Kidney epithelial cell (primary cell): ENCODE measurements around the gene MSH3. TPM values are rescaled to one million over a fixed set of nuclear protein-coding genes. Genes with fewer than 3 reads are reported as not detected.

ENCODE experiments used
- DNase-seq: peaks from one replicate; pipeline ENCODE4 v3.0.0-alpha.2; 2010; ENCODE audit warnings: low read depth
- H3K27me3 ChIP-seq: 2 replicates; pipeline ENCODE4 v1.6.0; 2011; ENCODE audit warnings: low read length; ENCODE audit not compliant: control insufficient read depth, insufficient read depth
- H3K36me3 ChIP-seq: 2 replicates; pipeline ENCODE4 v1.5.1; 2011; ENCODE audit warnings: low read length; ENCODE audit not compliant: control insufficient read depth, insufficient read depth
- H3K4me3 ChIP-seq: 2 replicates; pipeline ENCODE4 v1.5.1; 2011; ENCODE audit warnings: low read depth, mild to moderate bottlenecking, control low read depth, low read length
- total RNA-seq: library from RNA; depleted of rRNA; stranded (reverse); fragments of >200 nt; gene quantifications from 2 replicates; pipeline ENCODE4 v1.2.3, GENCODE V29; 2015
- TF ChIP-seq, protein P1 (sequence below): IDR thresholded peaks from 2 replicates; pipeline ENCODE4 v1.5.1; 2011; ENCODE audit warnings: mild to moderate bottlenecking, moderate library complexity, low read length, control low read depth, inconsistent platforms; ENCODE audit not compliant: insufficient read depth, poor library complexity, severe bottlenecking

MSH3 gene
- total RNA-seq, 1 donor from 2014 or later: 23.5 TPM

DNA sequence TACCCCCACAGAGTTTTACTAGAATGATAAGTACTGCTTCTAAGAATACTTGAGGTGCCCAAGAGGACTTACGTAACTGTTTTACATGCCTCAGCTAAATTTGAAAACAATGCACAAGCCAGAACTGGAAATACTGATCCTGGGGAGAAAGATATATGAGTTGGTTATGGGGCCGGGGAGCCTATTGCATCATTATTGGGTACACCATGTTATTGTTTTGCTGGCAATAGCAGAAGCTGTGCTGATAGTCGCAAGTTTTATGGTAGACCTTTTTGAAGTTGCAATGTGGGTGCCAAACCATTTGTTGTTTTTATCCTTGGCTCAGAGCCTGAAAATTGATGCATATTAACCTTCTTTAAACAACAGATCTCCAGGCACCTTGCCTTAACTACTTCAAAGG is 108.8 kb downstream of the MSH3 start:
- Histone ChIP-seq H3K36me3 (no peaks in the 10 kb centered on the region), H3K27me3 (no peaks in the 10 kb centered on the region), H3K4me3 (no peak overlapping the region)
- DNase-seq: no peak
- TF ChIP-seq, protein P1, sequence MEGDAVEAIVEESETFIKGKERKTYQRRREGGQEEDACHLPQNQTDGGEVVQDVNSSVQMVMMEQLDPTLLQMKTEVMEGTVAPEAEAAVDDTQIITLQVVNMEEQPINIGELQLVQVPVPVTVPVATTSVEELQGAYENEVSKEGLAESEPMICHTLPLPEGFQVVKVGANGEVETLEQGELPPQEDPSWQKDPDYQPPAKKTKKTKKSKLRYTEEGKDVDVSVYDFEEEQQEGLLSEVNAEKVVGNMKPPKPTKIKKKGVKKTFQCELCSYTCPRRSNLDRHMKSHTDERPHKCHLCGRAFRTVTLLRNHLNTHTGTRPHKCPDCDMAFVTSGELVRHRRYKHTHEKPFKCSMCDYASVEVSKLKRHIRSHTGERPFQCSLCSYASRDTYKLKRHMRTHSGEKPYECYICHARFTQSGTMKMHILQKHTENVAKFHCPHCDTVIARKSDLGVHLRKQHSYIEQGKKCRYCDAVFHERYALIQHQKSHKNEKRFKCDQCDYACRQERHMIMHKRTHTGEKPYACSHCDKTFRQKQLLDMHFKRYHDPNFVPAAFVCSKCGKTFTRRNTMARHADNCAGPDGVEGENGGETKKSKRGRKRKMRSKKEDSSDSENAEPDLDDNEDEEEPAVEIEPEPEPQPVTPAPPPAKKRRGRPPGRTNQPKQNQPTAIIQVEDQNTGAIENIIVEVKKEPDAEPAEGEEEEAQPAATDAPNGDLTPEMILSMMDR: no peak

DNA sequence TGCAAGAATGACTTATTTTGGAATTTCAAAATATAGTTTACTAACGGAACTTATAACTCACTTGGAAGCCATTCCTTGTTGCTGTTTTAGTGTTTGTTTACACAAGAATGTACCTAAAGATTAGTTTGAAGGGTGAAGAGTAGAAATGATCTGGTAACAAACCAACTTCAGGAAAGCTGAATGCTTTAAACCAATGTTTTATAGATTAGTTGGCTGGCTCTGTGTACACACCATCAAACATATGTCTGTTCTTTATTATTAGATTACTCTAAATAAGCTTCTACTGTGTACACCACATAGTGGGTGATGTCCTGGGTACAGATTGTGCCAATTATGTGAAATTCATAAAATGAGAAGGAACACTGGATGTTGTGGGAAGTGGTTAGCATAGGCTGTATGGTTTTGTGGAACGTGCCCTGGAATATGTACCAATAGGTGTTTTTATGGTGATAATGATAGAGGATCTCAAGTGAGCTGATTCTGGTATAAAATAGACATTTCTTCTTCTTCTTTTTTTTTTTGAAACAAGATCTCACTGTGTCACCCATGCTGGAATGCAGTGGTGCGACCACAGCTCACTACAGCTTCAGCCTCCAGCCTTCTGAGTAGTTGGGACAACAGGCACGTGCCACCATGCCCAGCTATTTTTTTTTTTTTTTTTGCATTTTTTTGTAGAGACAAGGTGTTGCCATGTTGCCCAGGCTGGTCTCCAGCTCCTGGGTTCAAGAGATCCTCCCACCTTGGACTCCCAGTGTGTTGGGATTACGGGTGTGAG is 109.6 kb downstream of the MSH3 start:
- Histone ChIP-seq H3K36me3 (no peaks in the 10 kb centered on the region), H3K4me3 (no peak overlapping the region), H3K27me3 (no peaks in the 10 kb centered on the region)
- TF ChIP-seq, protein P1: no peak
- no peak for DNase-seq

- no peaks in the 10 kb centered on the region for H3K27me3 ChIP-seq
- H3K36me3 ChIP-seq: no peaks in the 10 kb centered on the region
- H3K4me3 ChIP-seq: no peak overlapping the region
- TF ChIP-seq, protein P1: no peak
- no peak for DNase-seq
Measured at GRCh38 chr5:80764786-80765185, 110.3 kb downstream of the MSH3 start.

- no peak overlapping the region for H3K4me3 ChIP-seq
- DNase-seq: no peak
- no peaks in the 10 kb centered on the region for H3K27me3 ChIP-seq
- TF ChIP-seq, protein P1: no peak
- H3K36me3 ChIP-seq: no peaks in the 10 kb centered on the region
Measured at GRCh38 chr5:80777347-80778287, 123.2 kb downstream of the MSH3 start.

GRCh38 chr5:80780024-80780423 is 125.6 kb downstream of the MSH3 start:
- Histone ChIP-seq H3K36me3 (no peaks in the 10 kb centered on the region), H3K4me3 (no peak overlapping the region), H3K27me3 (no peaks in the 10 kb centered on the region)
- TF ChIP-seq, protein P1: no peak
- DNase-seq: no peak
